ENCODE results near the gene RARRES1. TPM values are rescaled to one million over a fixed set of nuclear protein-coding genes. Genes with fewer than 3 reads are reported as not detected.

Gene RARRES1
- polyA plus RNA-seq, 2 of the 4 experiments (the other 2 are of a cell fraction): 10.9 to 33.4 TPM

DNA sequence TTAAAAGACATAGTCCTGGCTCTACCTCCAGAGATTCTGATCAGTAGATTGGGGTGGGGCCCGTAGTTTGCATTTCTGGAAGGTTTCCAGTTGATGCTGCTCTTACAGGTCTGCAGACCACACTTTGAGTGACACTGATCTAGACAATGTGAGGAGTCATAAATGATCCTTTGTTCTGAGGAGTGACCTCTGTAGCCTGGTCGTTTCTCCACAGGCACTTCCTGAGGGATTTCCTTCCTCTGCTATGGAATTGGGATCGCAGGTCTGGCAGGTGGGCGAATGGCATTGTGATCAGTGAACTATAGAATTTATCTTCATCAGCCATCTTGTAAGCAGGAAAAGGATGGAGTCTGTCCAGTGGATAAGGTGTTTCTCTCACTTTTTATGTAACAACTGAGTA lies 82.5 kb downstream of the RARRES1 start:
- no peak overlapping the region for H3K4me2 ChIP-seq
- ATAC-seq: no peak
- DNase-seq (ENCODE audit: low read depth in 1 of 2, low spot score in 1 of 2): no peak
- TF ChIP-seq POLR2A (IDR thresholded peaks at IDR 0.05; ENCODE audit: low read length) (no peak), CHD2 (IDR thresholded peaks at IDR 0.05; ENCODE audit: low read length, partially characterized antibody) (no peak), HMGXB4 (CRISPR knock-in tag; IDR thresholded peaks at IDR 0.05; ENCODE audit: borderline replicate concordance) (no peak), HOXB13 (CRISPR knock-in tag; IDR thresholded peaks at IDR 0.05; ENCODE audit: low read depth) (no peak), RCOR1 (IDR thresholded peaks at IDR 0.05; ENCODE audit: low read depth, low read length) (no peak), HDAC2 (IDR thresholded peaks at IDR 0.05) (no peak), PHF8 (IDR thresholded peaks at IDR 0.05; ENCODE audit: borderline replicate concordance, low read depth) (no peak), MAFK (IDR thresholded peaks at IDR 0.05; ENCODE audit: partially characterized antibody) (no peak), FOXS1 (CRISPR knock-in tag; IDR thresholded peaks at IDR 0.05) (no peak), GATA3 (IDR thresholded peaks at IDR 0.05; ENCODE audit: borderline replicate concordance) (no peak), CEBPB (IDR thresholded peaks at IDR 0.05) (no peak), JUN (IDR thresholded peaks at IDR 0.05) (no peak), PBX3 (IDR thresholded peaks at IDR 0.05) (no peak), ZC3H11A (IDR thresholded peaks at IDR 0.05) (no peak)
- TF ChIP-seq, protein P1, sequence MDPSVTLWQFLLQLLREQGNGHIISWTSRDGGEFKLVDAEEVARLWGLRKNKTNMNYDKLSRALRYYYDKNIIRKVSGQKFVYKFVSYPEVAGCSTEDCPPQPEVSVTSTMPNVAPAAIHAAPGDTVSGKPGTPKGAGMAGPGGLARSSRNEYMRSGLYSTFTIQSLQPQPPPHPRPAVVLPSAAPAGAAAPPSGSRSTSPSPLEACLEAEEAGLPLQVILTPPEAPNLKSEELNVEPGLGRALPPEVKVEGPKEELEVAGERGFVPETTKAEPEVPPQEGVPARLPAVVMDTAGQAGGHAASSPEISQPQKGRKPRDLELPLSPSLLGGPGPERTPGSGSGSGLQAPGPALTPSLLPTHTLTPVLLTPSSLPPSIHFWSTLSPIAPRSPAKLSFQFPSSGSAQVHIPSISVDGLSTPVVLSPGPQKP (IDR thresholded peaks at IDR 0.05; ENCODE audit: low read depth, low read length): no peak
- ChIA-PET CTCF (no interaction called here), POLR2A (no interaction called here)
- H3K9me3 ChIP-seq: no peaks in the 10 kb centered on the region
- 60% methylated on average over 4 of the region's 4 CpGs for WGBS (ENCODE audit: missing lambda C conversion rate)
- H3K4me1 ChIP-seq: peaks cover 19% of the 10 kb centered on the region
- FAIRE-seq: no peak
- H3K27ac ChIP-seq: no peak overlapping the region
- no peak overlapping the region for H3K4me3 ChIP-seq

Small RNA genes lying within 50 kb of the gene (small RNA-seq; reads per million reads assigned to genes)
- 0 reads per million in 6 experiments for gene AC080013.6

Other genes starting within 250 kb of the RARRES1 start
- gene MLF1, start 161.3 kb downstream of the RARRES1 start, polyA plus RNA-seq (2011; rRNA removed): 12.4 and 18.6 TPM in 2 replicates
- 12.6 to 16.9 TPM (median 13.5 TPM) in 3 replicates for gene MLF1, start 161.3 kb downstream of the RARRES1 start, polyA plus RNA-seq (2017; fragmentation: RNase III; extraction: RNeasy Plus Mini Kit Qiagen cat#74134 plus additional on column Dnase treatment)
- 54.5 and 71.4 TPM in 2 replicates for gene GFM1, start 87.9 kb downstream of the RARRES1 start, polyA plus RNA-seq (2011; rRNA removed)
- 47.0 to 50.9 TPM (median 48.8 TPM) in 3 replicates for gene GFM1, start 87.9 kb downstream of the RARRES1 start, polyA plus RNA-seq (2017; fragmentation: RNase III; extraction: RNeasy Plus Mini Kit Qiagen cat#74134 plus additional on column Dnase treatment)
- gene LXN, start 59.8 kb downstream of the RARRES1 start, polyA plus RNA-seq (2011; rRNA removed): 131 and 135 TPM in 2 replicates
- 36.5 to 51.8 TPM (median 37.9 TPM) in 3 replicates for gene LXN, start 59.8 kb downstream of the RARRES1 start, polyA plus RNA-seq (2017; fragmentation: RNase III; extraction: RNeasy Plus Mini Kit Qiagen cat#74134 plus additional on column Dnase treatment)
- gene MFSD1, start 69.6 kb upstream of the RARRES1 start, polyA plus RNA-seq (2011; rRNA removed): 41.9 and 53.2 TPM in 2 replicates
- gene MFSD1, start 69.6 kb upstream of the RARRES1 start, polyA plus RNA-seq (2017; fragmentation: RNase III; extraction: RNeasy Plus Mini Kit Qiagen cat#74134 plus additional on column Dnase treatment): 39.5 to 41.5 TPM (median 39.7 TPM) in 3 replicates